Gastroesophageal sphincter (tissue), 4 donors: ENCODE data around the gene ECI1. TPM values are rescaled to one million over a fixed set of nuclear protein-coding genes. Genes with fewer than 3 reads are reported as not detected.

Experiments used
- ATAC-seq: fragments of 150-250 bp; one replicate; pipeline ENCODE4 v1.9.1; 2016; ENCODE audit warnings: mild to moderate bottlenecking, moderate library complexity
- H3K27ac ChIP-seq, 4 donors: fragments of 200-600 bp; sonication (generic) in 3 of 4; 1 replicate in 3 of 4; 2 replicates in 1 of 4; pipeline ENCODE4 v1.5.1; 2016 to 2019
- H3K27me3 ChIP-seq: fragments of 200-600 bp; sonication (generic); one replicate; pipeline ENCODE4 v1.5.1; 2019
- H3K36me3 ChIP-seq, 2 donors: fragments of 200-600 bp; sonication (generic); one replicate each; pipeline ENCODE4 v1.5.1; 2019; ENCODE audit warnings: control low read depth in 1 of 2
- H3K4me1 ChIP-seq, 3 donors: fragments of 200-600 bp; sonication (generic); 1 replicate in 2 of 3; 2 replicates in 1 of 3; pipeline ENCODE4 v1.5.1; 2016 to 2019; ENCODE audit warnings: control low read depth in 2 of 3
- H3K4me3 ChIP-seq, 2 donors: fragments of 200-600 bp; sonication (generic); one replicate each; pipeline ENCODE4 v1.5.1; 2019; ENCODE audit warnings: mild to moderate bottlenecking in 1 of 2, moderate library complexity in 1 of 2
- H3K9me3 ChIP-seq, 3 donors: fragments of 200-600 bp; sonication (generic); one replicate each; pipeline ENCODE4 v1.5.1; 2017 to 2019; ENCODE audit warnings: control low read depth in 2 of 3
- EP300 ChIP-seq: sonication (generic); formaldehyde crosslinking; IDR thresholded peaks from one replicate; pipeline ENCODE4 v1.6.1; 2017; ENCODE audit warnings: antibody characterized with exemption, mild to moderate bottlenecking
- POLR2A ChIP-seq, 2 donors: fragments of 450-650 bp; IDR thresholded peaks; one replicate each; pipeline ENCODE4 v1.6.1; 2017; ENCODE audit warnings: antibody characterized with exemption in 2 of 2, mild to moderate bottlenecking in 2 of 2, moderate library complexity in 1 of 2
- POLR2AphosphoS5 ChIP-seq: sonication (generic); formaldehyde crosslinking; IDR thresholded peaks from one replicate; pipeline ENCODE4 v1.6.1; 2017; ENCODE audit warnings: antibody characterized with exemption
- WGBS, 2 donors: methylation state at CpG; one replicate each; pipeline ENCODE4 v1.1.5; 2018; ENCODE audit warnings: low coverage in 1 of 2; 5-methylcytosine and 5-hydroxymethylcytosine counted together
- total RNA-seq, 4 donors: library from RNA; depleted of rRNA; stranded (reverse); fragments of >200 nt; gene quantifications; one replicate each; pipeline ENCODE4 v1.1.0, GENCODE V29; 2016
- TF ChIP-seq, protein P1 (sequence below), 4 experiments: fragments of 200-600 bp in 2 of 4; fragments of 450-650 bp in 2 of 4; sonication (generic) in 1 of 4; IDR thresholded peaks; one replicate each; pipeline ENCODE4 v1.5.1; 2017 to 2019; ENCODE audit warnings: antibody characterized with exemption in 4 of 4, mild to moderate bottlenecking in 2 of 4, moderate library complexity in 2 of 4

The ECI1 gene
- total RNA-seq, 4 donors from 2014 or later: 41.9 to 85.1 (median 73.8) TPM

DNA sequence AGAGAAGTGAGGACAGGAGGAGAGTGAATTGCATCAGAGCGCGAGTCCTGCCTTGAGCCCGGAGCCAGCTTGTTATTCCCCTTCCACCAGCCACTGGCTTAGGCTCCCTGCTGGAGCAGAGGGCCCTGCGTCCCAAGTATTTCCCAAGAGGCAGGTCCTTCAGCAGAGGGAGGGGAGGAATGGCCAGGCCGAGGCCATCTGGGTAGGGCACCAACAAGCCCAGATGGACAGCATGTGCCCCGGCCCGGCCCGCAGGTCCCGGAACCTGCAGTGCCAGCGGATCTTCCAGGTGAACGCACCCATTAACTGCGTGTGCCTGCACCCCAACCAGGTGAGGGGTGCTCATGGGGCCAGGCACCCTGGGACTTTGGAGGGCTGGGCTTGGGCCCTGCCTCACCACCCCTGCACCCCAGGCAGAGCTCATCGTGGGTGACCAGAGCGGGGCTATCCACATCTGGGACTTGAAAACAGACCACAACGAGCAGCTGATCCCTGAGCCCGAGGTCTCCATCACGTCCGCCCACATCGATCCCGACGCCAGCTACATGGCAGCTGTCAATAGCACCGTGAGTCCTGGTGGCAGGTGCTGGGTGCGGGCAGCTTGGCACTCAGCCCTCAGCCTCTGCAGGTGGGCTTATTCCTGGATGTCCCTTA, 44.5 kb downstream of the ECI1 start:
- no peak overlapping the region for H3K4me3 ChIP-seq
- peak overlapping the region in 1 of 4 donors; percentile 98 for H3K27ac ChIP-seq
- 76% methylated on average over 5 of the region's 23 CpGs; no CpG with 5 or more reads in 1 of the 2 donors for WGBS, 2 donors
- peaks cover 0 to 29% (median 14%) of the 10 kb centered on the region in 3 donors for H3K4me1 ChIP-seq
- H3K36me3 ChIP-seq: peaks cover 0 to 38% of the 10 kb centered on the region in 2 donors
- TF ChIP-seq EP300 (no peak), POLR2AphosphoS5 (no peak), POLR2A (IDR thresholded peaks at IDR 0.05) (no peak)
- TF ChIP-seq, protein P1, sequence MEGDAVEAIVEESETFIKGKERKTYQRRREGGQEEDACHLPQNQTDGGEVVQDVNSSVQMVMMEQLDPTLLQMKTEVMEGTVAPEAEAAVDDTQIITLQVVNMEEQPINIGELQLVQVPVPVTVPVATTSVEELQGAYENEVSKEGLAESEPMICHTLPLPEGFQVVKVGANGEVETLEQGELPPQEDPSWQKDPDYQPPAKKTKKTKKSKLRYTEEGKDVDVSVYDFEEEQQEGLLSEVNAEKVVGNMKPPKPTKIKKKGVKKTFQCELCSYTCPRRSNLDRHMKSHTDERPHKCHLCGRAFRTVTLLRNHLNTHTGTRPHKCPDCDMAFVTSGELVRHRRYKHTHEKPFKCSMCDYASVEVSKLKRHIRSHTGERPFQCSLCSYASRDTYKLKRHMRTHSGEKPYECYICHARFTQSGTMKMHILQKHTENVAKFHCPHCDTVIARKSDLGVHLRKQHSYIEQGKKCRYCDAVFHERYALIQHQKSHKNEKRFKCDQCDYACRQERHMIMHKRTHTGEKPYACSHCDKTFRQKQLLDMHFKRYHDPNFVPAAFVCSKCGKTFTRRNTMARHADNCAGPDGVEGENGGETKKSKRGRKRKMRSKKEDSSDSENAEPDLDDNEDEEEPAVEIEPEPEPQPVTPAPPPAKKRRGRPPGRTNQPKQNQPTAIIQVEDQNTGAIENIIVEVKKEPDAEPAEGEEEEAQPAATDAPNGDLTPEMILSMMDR (IDR thresholded peaks at IDR 0.05): no peak
- no peaks in the 10 kb centered on the region for H3K27me3 ChIP-seq
- no peak for ATAC-seq
- H3K9me3 ChIP-seq: no peaks in the 10 kb centered on the region

DNA sequence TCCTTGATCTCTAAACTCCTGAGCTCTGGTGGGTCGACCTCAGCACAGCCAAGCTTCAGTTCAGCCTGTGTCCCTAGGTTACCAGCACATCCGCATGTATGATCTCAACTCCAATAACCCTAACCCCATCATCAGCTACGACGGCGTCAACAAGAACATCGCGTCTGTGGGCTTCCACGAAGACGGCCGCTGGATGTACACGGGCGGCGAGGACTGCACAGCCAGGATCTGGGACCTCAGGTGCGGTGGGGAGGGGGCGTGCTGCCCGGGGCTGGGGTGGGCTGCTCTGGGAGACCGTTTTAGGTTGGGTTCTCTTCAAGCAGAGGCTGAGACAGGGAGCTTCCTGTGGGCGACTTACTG, 45.0 kb downstream of the ECI1 start:
- no peaks in the 10 kb centered on the region for H3K9me3 ChIP-seq
- peak overlapping the region in 3 of 4 donors; percentile 98 to 100 (median 98) for H3K27ac ChIP-seq
- WGBS, 2 donors: 60% methylated on average over 1 of the region's 18 CpGs; no CpG with 5 or more reads in 1 of the 2 donors
- no peak for TF ChIP-seq EP300
- no peak for TF ChIP-seq POLR2AphosphoS5
- TF ChIP-seq, protein P1 (IDR thresholded peaks at IDR 0.05): no peak
- no peak for TF ChIP-seq POLR2A (IDR thresholded peaks at IDR 0.05)
- H3K27me3 ChIP-seq: no peaks in the 10 kb centered on the region
- H3K4me1 ChIP-seq: peaks cover 0 to 27% (median 14%) of the 10 kb centered on the region in 3 donors
- H3K4me3 ChIP-seq: peak overlapping the region in 1 of 2 donors; percentile 78
- peaks cover 0 to 37% of the 10 kb centered on the region in 2 donors for H3K36me3 ChIP-seq
- ATAC-seq: no peak

DNA sequence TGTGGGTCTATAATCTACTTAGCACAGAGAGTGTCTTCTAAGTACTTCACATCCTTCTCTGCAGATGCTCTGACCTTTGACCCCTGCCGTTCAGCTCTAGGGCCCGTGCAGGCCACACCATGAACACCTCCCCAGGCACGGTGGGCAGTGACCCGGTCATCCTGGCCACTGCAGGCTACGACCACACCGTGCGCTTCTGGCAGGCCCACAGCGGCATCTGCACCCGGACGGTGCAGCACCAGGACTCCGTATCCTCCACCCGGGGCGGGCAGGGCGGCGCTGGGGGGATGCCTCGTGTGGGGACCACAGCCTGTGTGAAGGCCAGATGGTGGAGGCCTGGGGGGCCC, 45.4 kb downstream of the ECI1 start:
- H3K4me1 ChIP-seq: peaks cover 0 to 27% (median 14%) of the 10 kb centered on the region in 3 donors
- peaks cover 0 to 37% of the 10 kb centered on the region in 2 donors for H3K36me3 ChIP-seq
- H3K4me3 ChIP-seq: peak overlapping the region; percentile 78 to 87
- no CpG with 5 or more reads among the region's 16 CpGs for WGBS, 2 donors
- H3K9me3 ChIP-seq: no peaks in the 10 kb centered on the region
- ATAC-seq: peak; percentile 4
- H3K27me3 ChIP-seq: no peaks in the 10 kb centered on the region
- peak overlapping the region; percentile 94 to 100 (median 98) for H3K27ac ChIP-seq
- TF ChIP-seq, protein P1 (IDR thresholded peaks at IDR 0.05): no peak
- no peak for TF ChIP-seq EP300
- no peak for TF ChIP-seq POLR2AphosphoS5
- TF ChIP-seq POLR2A (IDR thresholded peaks at IDR 0.05): no peak

DNA sequence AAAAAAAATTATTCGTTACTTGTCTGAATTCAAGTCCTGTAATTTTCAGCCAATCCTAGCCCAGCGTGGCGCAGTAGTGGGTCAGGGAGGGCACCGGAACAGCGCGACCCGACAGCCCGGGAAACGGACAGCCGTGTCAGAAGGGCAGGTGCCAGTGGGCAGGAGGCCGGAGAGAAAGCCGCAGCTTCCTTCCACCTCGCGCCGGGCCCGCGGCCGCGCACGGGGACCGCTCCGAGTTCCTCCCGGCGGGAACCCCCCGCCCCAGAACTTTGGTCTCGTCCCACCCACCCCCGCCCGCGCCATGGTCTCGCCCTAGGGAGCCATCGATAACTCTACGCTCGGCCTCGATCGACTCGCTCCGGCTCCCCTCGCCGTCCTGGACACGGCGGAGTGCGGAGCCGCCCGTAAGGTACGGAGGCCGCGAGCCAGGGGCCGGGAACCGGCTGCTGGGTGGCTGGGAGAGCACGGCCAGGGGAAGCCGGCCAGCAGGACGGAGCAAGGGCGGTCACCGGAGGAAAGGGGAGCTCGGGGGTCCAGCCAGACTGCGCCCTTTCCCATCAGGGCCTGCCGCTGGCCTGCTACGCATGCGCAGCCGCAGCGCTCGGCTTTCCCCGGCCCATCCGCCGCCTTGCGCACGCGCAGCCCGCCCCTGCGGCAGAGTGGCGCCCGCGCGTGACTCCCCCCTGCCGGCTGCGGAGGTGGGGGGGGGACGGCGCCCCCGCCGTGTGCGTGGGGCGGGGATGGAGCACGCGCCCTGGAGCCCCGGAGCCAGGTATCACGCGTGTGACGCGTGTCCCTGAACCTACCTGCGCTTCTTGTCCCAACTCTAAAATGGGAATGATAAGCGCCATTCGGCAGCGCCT, 46.1 kb downstream of the ECI1 start, which contains the start of gene MLST8:
Gene MLST8 (plus strand): TSS at position 351 of the 863 bp plus-strand sequence. CDS start 632 bp downstream, outside the sequence.
- Histone ChIP-seq H3K4me1 (peaks cover 0 to 27% (median 14%) of the 10 kb centered on the region in 3 donors), H3K9me3 (no peaks in the 10 kb centered on the region), H3K4me3 (peak within 1 kb of the TSS; percentile 78 to 87), H3K36me3 (peaks cover 0 to 37% of the 10 kb centered on the region in 2 donors), H3K27ac (peak within 1 kb of the TSS; percentile 94 to 100 (median 98)), H3K27me3 (no peaks in the 10 kb centered on the region)
- ATAC-seq: peak; percentile 93
- WGBS, 2 donors: 3 to 4% methylated on average over 5 to 12 of the region's 93 CpGs
- peak; percentile 89 for TF ChIP-seq POLR2A (IDR thresholded peaks at IDR 0.05)
- TF ChIP-seq POLR2AphosphoS5: peak; percentile 92
- TF ChIP-seq, protein P1 (IDR thresholded peaks at IDR 0.05): peak in 1 of 4 experiments; percentile 41
- no peak for TF ChIP-seq EP300
